B cell (primary cell): ENCODE data around the gene CADM2.

Experiments
- EZH2 ChIP-seq: IDR thresholded peaks from 2 replicates; pipeline ENCODE4 v1.6.1; 2012; ENCODE audit warnings: borderline replicate concordance, low read depth, mild to moderate bottlenecking, moderate library complexity, low read length; ENCODE audit not compliant: insufficient read depth, poor library complexity, severe bottlenecking
- TF ChIP-seq, protein P1 (sequence below): fragments of 200-600 bp; IDR thresholded peaks from one replicate; pipeline ENCODE4 v1.8.0; 2022; ENCODE audit warnings: antibody characterized with exemption, mild to moderate bottlenecking

DNA sequence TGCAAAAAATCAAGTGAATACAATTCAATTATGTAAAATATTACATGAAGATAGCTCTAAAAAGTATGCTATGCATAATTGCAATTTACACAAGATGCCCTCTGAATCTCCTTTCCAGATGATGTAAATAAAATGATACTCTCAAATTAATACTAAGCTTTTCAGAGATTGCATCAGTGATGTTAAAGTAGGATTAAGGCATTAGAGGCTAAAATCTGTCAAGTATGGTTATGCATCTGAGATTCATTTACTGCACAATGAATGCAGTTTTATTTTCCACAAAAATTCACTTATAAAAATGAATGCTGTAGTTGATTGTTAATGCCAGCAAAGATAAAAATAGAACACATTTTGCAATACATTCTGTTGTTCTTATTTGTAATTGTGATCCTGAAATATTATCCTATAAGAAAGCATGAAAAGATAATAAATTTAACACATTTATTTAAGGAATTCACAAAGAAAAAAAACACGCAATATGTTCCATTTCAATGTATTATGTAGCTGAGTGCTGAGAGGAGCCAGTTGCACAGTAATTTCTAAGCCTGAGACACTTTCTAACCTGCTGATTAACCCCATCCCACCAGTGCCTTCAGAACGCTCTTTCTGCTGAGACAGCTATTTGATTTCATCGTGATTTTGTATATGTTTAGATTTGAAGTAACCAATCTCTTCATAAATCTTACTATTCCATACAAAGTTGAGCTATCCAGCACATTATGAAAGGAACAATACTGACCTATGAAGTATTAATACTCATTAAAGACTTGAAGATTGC lies 224.4 kb downstream of the CADM2 start:
- TF ChIP-seq EZH2 = no peak
- TF ChIP-seq, protein P1, sequence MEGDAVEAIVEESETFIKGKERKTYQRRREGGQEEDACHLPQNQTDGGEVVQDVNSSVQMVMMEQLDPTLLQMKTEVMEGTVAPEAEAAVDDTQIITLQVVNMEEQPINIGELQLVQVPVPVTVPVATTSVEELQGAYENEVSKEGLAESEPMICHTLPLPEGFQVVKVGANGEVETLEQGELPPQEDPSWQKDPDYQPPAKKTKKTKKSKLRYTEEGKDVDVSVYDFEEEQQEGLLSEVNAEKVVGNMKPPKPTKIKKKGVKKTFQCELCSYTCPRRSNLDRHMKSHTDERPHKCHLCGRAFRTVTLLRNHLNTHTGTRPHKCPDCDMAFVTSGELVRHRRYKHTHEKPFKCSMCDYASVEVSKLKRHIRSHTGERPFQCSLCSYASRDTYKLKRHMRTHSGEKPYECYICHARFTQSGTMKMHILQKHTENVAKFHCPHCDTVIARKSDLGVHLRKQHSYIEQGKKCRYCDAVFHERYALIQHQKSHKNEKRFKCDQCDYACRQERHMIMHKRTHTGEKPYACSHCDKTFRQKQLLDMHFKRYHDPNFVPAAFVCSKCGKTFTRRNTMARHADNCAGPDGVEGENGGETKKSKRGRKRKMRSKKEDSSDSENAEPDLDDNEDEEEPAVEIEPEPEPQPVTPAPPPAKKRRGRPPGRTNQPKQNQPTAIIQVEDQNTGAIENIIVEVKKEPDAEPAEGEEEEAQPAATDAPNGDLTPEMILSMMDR = no peak
